Hippocampal formation (tissue), 2 donors: Measurements from ENCODE around the gene LSM2.
"Not testable (repeated sequence)": the region's sequence is repeated elsewhere in the genome, so short reads cannot be mapped to it uniquely, and the experiment has no call there.

Source experiments
- DNase-seq, 2 donors: peaks; one replicate each; lab custom pipeline; 2025; lab: John Stamatoyannopoulos, UW

Gene LSM2

GRCh38 chr6:31797588-31797987, 9.2 kb downstream of the LSM2 start:
- DNase-seq, result no peak

DNA sequence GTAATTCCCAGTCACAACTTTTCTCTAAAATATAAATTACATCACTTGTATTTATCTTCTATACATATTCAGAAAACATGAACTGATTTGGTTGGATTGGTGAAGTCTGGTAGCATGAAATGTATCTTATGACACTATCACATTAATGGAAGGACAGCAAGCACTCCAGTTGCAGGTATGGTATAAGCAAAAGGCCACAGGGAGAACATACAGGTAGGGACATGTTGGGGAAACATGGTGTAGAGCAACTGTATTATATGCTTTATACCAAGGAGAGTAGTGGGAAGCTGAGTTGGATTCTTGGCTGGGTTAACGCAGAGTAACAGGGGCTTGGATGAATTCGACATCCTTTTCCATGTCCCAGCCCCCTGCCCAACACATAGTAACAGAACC, 9.8 kb downstream of the LSM2 start:
- DNase-seq, result no peak

GRCh38 chr6:31795616-31796298, 11.0 kb downstream of the LSM2 start, which contains the start of gene VARS1:
TSS of gene VARS1 (minus strand) at chr6:31795752. CDS start at chr6:31795217, 535 bp downstream.
- peak; percentile 86 to 87 for DNase-seq

- no peak for DNase-seq
Observed at GRCh38 chr6:31794866-31795615, 11.7 kb downstream of the LSM2 start.

DNA sequence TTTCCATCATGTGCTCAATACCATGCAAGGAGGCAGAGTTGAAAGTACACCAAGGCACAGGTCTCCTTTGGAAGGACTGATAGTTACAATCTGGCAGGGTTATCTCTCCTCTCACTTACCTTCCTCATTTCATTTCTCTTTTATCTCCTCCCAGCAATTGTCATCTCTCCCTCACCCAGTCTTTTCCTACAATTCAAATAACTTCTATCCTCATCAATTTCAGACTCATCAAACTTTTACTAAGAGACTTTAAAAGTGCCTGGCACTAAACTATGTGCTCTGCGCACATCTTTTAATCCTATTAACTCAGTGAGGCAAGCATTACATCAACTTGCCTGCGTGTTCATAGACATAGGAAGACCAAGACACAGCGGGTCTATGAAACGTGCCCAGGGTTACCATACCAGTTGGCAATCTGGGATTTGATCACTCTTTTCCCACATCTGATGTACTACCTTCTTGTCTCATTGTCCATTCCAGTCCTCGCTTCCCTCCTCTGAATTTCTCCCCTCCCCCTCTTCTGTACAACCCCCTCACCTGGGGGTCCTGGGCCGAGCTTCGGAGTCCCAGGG, 12.4 kb downstream of the LSM2 start:
- DNase-seq, result no peak

DNA sequence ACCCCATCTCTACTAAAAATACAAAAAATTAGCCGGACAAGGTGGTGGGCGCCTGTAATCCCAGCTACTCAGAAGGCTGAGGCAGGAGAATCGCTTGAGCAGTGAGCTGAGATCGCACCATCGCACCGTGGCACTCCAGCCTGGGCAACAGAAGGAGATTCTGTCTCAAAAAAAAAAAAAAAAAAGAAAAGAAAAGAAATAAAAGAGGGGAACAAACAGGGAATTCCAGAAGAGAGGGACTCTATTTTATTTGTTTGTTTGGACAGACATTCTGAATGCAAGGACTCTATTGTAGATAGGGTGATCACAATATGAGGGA, 12.9 kb downstream of the LSM2 start:
- not testable (repeated sequence) for DNase-seq

DNA sequence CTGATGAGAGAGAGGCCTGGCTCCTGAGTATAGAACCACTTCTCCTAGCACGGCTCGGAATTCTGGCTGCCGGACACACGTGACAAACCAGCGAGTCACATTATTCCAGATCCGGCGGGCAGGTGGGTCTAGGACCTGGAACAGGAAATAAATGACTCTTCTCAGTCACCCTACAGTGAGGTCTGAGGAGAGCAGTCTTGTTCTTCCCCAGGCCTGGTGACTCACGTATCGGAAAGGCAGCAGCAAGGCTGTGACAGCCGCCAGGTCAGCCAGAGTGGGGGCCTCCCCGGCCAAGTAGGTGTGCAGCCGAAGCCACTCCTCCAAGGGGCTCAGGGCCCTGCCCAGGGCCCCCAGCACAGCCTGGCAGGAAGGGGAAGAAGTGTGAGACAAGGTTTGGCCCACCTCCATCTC, 14.0 kb downstream of the LSM2 start:
- DNase-seq, result no peak

GRCh38 chr6:31792090-31792374, 14.7 kb downstream of the LSM2 start:
- no peak for DNase-seq

DNA sequence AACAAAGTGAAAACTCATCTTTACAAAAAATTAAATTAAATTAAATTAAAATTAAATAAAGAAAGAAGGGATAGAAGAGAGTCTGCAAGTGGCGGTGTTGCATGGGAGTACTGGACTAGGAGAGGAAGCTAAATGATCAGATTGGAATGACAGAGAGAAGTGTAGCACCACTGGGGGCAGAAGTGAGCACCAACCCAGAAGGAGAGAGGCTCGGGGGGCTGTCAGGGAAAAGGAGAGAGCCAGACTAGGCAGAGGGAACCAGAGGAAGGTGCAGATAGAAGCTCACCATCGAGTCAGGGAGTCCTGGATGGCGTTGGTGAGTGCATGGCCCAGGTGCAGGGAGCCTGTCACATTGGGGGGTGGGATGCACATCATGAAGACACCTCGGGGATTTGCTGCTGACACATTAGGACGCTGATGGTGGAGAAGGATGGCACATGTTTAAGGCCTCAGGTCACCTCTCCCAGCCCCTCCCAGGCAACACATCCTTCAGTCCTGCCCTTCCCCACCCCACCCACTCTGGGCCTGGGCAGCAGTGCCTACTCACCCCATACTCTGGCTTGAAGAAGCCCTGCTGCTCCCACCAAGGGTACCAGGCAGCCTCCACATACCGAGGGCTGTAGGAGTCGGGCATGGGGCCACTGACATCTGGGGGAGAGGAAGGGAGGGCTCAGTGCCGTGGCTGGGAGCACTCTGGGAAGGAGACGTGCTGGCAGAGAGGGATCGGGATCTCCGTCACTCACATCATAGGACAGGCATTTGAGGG, 15.3 kb downstream of the LSM2 start:
- peak in 1 of 2 donors; percentile 50 for DNase-seq

DNA sequence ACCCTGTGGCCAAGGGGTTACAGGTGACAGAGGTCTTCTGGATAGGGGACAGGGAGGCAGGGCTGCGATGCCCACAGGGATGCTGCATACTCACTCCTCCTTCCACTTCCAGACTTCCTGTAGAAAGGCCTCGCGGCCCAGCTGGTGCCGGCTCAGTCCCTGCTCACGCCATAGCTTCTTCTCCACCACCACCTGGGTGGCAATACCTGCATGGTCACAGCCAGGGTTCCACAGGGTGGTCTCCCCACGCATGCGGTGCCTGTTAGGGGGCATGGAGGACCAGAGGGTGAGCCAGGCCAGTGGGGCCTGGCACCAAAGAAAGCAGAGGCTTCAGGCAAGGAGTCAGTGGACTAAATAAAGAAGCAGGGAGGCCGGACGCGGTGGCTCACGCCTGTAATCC, 21.3 kb downstream of the LSM2 start:
- no peak for DNase-seq

GRCh38 chr6:31784098-31784925, 22.5 kb downstream of the LSM2 start:
- no peak for DNase-seq

GRCh38 chr6:31782126-31782855, 24.5 kb downstream of the LSM2 start:
- DNase-seq, result no peak

GRCh38 chr6:31781244-31782125, 25.3 kb downstream of the LSM2 start:
- no peak for DNase-seq

GRCh38 chr6:31780507-31781243, 26.1 kb downstream of the LSM2 start:
- DNase-seq, result no peak

- no peak for DNase-seq
Observed at GRCh38 chr6:31779908-31780307, 26.9 kb downstream of the LSM2 start.

DNA sequence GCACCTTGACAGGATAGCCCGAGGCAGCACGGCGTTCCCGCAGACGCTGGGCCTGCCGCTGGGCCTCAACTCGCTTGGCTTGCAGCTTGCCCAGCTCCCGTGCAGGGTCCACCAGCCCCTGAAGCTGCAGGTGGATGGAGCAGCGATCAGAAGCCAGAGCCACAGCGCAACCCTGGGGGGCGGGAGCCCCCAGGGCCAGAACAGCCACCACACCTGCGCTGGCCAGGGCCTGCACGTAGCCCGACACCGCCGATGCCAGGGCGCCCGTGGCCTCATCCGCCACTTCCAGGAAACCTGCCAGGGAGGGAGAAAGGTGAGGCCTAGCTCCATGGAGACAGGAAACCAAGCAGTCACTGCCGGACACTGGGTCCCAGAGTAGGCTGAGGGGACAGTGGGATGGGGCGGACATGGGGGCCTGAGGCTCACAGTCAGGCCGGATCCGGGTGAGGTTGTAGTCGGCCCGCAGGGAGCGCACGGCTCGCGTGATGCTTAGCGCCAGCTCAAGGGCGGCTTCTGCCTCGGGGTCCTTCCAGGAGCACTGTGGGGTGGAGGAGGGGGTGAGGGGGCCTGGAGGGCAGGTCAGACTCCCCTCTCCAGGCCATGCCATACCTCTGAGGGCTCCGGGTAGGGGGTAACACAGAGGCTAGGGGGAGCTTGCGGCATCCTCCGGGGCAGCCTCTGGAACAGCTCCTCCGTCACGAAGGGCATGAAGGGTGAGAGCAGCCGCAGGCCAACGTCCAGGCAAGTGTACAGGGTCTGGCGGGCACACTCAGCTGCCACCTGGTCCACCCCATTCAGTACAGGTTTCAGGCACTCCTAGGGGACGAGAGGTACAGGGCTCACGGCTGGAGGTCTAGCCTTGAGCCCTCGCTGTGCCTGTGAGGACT, 27.5 kb downstream of the LSM2 start:
- no peak for DNase-seq

- no peak for DNase-seq
Observed at GRCh38 chr6:31778193-31778592, 28.6 kb downstream of the LSM2 start.

DNA sequence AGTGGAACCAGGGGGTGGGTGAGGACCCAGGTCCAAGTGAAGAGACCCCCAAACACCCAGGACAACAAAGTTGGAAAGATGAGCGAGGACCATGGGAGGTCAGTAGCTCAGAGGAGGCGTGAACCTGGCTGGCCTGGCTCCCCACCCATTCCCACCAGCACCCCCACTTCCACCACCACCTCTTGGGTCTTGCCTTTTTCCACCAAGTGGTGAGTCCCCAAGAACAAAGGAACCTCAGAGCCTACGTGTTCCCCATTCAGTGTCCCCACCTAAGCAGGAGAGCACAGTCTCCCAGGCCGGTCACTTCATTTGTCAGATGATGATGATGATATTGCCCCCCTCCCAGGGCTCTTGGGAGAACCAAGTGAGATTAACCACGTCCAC, 29.1 kb downstream of the LSM2 start:
- no peak for DNase-seq
